HCT116 (cell line): ENCODE data around the gene PDE1C.

Experiments used
- CBX3 ChIP-seq: IDR thresholded peaks from 2 replicates; pipeline ENCODE4 v1.6.1; 2012; ENCODE audit warnings: low read depth
- CEBPB ChIP-seq: IDR thresholded peaks from 2 replicates; pipeline ENCODE4 v1.6.1; 2012; ENCODE audit warnings: low read depth
- CTCF ChIP-seq, 3 experiments: fragments of 200-600 bp in 1 of 3; sonication (generic) in 1 of 3; IDR thresholded peaks in 2 of 3; conservative IDR thresholded peaks in 1 of 3; 2 replicates each; pipeline ENCODE4 v1.5.1; 2012 to 2017; ENCODE audit warnings: low read depth in 2 of 3, low read length in 2 of 3, antibody characterized with exemption in 1 of 3, borderline replicate concordance in 1 of 3, control low read depth in 1 of 3, mild to moderate bottlenecking in 1 of 3, mixed read lengths in 1 of 3, mixed run types in 1 of 3, moderate library complexity in 1 of 3; ENCODE audit not compliant: insufficient read depth in 1 of 3
- ZNF274 ChIP-seq: fragments of 200-500 bp; sonication (Bioruptor generic); IDR thresholded peaks from 2 replicates; pipeline ENCODE4 v1.6.1; 2014; ENCODE audit warnings: mild to moderate bottlenecking, low read depth, low read length, inconsistent platforms

DNA sequence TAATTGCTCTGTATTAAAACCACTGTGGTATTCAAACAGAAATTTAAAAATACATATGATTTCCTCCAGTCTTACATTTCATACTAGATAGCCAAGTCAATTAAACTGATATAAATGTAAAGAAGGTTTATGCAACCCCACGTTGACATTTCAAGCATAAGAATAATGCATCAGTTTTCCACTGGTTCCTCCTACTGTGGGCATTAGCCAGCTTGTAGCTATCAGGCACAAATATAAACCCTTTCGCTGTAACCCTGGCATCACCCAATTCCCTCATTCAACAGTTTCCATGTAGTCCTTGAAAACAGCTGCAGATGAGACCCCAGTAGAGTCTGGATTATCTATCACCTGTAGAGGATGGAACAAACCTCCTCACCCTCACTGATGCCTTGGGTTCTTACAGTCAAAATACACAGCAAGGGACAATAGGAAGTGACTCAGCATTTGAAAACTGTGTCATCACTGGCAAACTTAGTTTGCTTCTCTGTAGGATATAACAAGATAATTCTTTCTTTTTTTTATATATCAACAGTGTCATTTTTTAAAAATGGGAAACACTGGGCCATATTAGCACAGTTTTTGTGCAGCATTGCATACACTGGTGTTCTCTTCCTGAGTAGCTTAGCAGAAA, 113.0 kb downstream of the PDE1C start:
- TF ChIP-seq CTCF (IDR thresholded peaks at IDR 0.05 in 2 of 3, conservative IDR thresholded peaks at IDR 0.05 in 1 of 3; ENCODE audit: borderline replicate concordance in 1 of 3, insufficient read depth in 1 of 3, low read depth in 2 of 3, low read length in 2 of 3) (no peak), CEBPB (no peak), CBX3 (no peak), ZNF274 (no peak)
